T-helper 9 cell (primary cell): ENCODE results near the gene UQCR11.

Experiments
- DNase-seq: peaks from one replicate; pipeline ENCODE4 v3.0.0-alpha.2; 2020

Gene UQCR11

DNA sequence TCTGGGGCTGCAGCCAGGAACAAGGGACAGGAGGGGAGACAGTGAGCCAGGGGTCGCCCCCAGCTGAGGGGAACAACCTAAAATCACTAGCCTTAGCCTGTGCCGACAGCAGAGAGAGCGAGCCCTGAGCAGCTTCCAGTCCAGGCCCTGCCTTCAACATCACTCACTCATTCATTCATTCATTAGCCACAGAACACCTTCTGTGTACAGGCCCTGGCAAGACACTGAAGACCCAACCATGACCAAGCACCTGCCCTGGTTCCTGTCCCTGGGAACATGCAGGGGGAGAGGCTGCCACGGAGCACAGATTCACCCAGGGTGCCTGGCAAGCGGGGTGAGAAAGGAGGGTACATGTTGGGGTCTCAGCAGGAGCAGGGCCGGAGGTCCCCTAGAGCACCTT is 42.0 kb downstream of the UQCR11 start:
- no peak for DNase-seq

- DNase-seq: no peak
These were observed 43.9 kb downstream of the UQCR11 start for GRCh38 chr19:1561236-1561842.

DNA sequence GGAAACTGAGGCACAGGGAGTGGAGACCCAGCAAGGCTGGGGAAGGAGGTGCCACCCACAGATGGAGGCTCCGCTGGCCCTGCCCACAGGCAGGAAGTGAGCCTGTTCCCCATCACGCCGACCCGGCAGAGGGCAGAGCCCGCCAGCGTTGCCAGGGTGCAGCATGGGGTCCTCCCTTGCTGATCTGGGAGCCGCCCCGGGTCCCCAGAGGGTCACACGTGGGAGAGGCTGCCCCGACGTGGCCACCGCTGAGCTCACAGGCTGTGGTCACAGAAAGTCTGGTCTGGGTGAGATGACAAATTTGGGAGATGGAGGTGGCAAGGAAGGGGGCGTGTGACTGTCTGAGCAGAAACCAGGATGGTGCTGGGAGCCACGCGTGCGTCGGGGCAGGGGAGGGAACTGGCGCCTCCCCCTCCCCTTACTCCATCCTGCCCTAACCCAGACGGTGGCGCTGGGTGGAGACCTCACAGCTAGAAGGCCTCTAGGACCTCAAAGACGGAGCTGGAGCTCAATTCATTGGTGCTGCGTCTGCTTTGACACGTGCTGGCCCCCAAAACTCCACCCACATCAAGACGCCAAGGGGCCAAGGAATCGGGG is 44.9 kb downstream of the UQCR11 start:
- DNase-seq: no peak

GRCh38 chr19:1558552-1558951 is 46.7 kb downstream of the UQCR11 start:
- DNase-seq: no peak

DNA sequence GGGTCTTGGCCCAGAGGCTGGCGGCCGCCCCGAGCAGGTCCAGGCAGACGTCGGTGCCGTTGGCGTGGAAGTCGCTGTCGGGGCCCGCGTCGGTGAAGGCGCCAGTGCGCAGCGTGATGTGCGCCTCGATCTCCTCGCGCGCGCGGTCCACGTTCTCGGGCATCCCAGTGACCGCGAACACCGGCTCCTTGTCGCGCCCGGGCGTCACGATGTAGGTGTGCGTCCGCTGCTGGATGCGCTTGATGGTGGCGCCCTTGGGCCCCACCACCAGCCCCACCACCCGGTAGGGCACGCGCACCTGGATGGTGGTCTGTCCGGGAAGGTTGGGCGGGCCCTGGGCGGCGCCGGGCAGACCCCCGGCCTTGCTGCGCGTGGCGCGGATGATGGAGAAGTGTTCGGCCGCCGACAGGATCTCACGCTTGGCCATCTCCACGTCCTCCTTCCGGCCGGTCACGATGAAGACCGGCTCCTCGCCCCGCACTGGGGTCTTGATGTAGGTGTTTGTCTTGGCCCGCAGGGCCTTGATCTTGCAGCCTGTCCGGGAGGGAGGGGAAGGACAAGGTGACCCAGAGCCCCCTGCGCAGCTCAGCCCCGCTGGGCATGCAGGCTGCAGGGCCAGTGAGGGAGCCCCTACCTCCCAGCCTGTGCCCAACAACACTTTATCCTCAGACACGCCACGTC is 48.7 kb downstream of the UQCR11 start:
- no peak for DNase-seq

- DNase-seq: no peak
These were observed 49.5 kb downstream of the UQCR11 start for GRCh38 chr19:1555487-1556389.

DNA sequence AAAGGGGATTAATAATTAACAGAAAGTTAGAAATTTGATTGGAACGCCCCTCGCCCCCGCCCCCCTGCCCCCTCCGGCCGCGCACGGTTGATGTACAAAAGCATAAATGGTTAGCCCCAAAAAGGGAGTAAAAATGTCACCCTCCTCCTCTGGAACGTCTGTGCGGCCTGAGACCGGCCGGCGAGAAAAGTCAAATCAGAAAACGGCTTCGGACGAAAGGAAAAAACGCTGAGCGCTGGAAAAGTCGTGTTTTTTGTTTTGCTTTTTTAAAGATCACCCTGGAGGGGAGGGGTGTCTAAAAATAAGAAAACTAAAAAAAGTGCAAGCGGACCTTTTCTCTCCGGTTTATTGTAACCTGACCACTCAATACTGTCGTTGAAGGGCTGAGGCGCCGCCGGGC is 50.3 kb downstream of the UQCR11 start:
- DNase-seq: no peak

GRCh38 chr19:1553415-1553814 is 51.8 kb downstream of the UQCR11 start:
- no peak for DNase-seq

DNA sequence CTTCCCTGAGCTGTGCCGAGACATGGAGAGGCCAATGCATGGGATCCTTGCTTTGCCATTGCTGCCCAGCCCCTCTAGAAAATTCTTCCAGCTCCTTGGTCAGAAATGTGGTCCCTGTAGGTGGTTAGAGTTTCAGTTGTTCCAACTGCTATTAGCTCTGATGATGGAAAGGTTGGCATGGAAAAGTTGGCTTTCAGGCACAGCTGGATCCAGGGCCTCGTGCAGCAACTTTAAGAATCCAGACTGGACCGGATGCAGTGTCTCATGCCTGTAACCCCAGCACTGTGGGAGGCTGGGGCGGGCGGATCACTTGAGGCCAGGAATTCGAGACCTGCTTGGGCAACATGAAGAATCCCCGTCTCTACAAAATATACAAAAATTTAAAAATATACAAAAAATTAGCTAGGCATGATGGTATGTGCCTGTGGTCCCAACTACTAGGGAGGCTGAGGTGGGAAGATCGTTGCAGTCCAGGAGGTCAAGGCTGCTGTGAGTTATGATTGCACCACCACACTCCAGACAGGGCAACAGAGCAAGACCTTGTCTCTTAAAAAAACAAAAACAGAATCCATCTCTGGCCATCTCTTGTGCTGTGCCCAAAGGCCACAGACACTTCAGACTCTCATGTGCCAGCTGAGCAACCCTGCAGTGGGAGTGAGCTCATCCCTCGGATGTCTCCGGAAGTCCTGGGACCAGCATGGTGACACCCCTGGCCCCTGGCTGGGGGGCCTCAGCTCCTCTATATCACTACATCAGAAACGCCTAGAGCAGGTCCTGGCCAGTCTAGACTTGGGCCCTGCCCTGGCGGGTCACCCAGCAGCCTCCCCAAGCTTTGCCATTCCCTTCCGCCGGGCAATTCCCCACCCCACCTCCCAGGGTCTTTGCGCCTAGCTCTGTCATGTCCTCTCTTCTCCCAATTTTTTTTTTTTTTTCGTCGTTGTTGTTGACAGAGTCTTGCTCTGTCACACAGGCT is 53.9 kb downstream of the UQCR11 start:
- no peak for DNase-seq

DNA sequence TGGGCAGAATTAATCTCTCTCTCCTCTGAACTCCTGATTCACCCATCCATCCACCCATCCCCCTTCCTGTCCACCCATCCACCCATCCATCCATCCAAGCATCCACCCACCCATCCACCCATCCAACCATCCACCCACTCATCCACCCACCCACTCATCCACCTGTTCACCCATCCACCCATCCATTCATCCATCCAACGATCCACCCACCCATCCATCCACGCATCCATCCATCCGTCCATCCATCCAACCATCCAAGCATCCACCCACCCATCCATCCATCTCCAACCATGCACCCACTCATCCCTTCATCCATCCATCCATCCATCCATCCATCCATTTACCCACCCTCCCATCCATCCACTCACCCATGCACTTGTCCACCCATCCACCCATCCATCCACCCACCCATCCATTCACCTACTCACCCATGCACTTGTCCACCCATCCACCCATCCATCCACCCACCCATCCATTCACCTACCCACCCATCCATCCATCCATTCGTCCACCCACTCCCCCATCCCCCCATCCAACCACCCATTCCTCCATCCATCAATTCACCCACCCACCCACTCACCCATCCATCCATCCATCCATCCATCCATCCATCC is 55.8 kb downstream of the UQCR11 start:
- no peak for DNase-seq
